HUES6 (cell line): ENCODE results near the gene CCNDBP1.
A peak's percentile ranks its signal among the peaks of the same experiment; 100 is the strongest.
"Not testable (repeated sequence)": the region's sequence is repeated elsewhere in the genome, so short reads cannot be mapped to it uniquely, and the experiment has no call there.

Experiments
- H3K27ac ChIP-seq: 2 replicates; pipeline ENCODE4 v1.7.0; 2013; ENCODE audit warnings: low read depth, mild to moderate bottlenecking, low read length, inconsistent platforms
- H3K27me3 ChIP-seq: 2 replicates; pipeline ENCODE4 v1.6.1; 2013; ENCODE audit warnings: low read length; ENCODE audit not compliant: control insufficient read depth, insufficient read depth
- H3K36me3 ChIP-seq: 2 replicates; pipeline ENCODE4 v1.6.1; 2013; ENCODE audit warnings: low read length; ENCODE audit not compliant: control insufficient read depth, insufficient read depth
- H3K4me1 ChIP-seq: 2 replicates; pipeline ENCODE4 v1.6.1; 2013; ENCODE audit warnings: low read length; ENCODE audit not compliant: control insufficient read depth, insufficient read depth
- H3K4me3 ChIP-seq: 2 replicates; pipeline ENCODE4 v1.5.1; 2013; ENCODE audit warnings: low read depth, low read length
- H3K9ac ChIP-seq: one replicate; pipeline ENCODE4 v1.6.1; 2013; ENCODE audit warnings: mild to moderate bottlenecking, low read length
- H3K9me3 ChIP-seq: 2 replicates; pipeline ENCODE4 v1.6.1; 2013; ENCODE audit warnings: low read depth, low read length; ENCODE audit not compliant: control insufficient read depth, insufficient read depth

Gene CCNDBP1

GRCh38 chr15:43169888-43170287 is 15.3 kb upstream of the CCNDBP1 start:
- Histone ChIP-seq H3K4me1 (no peaks in the 10 kb centered on the region), H3K36me3 (peaks cover 19% of the 10 kb centered on the region)

DNA sequence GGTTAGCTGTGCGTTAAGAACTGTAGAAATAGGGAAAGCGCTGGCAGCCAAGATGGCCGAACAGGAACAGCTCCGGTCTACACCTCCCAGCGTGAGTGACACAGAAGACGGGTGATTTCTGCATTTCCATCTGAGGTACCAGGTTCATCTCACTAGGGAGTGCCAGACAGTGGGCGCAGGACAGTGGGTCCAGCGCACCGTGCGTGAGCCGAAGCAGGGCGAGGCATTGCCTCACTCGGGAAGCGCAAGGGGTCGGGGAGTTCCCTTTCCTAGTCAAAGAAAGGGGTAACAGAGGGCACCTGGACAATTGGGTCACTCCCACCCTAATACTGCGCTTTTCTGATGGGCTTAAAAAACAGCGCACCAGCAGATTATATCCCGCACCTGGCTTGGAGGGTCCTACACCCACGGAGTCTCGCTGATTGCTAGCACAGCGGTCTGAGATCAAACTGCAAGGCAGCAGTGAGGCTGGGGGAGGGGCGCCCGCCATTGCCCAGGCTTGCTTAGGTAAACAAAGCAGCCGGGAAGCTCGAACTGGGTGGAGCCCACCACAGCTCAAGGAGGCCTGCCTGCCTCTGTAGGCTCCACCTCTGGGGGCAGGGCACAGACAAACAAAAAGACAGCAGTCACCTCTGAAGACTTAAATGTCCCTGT is 9.4 kb upstream of the CCNDBP1 start:
- Histone ChIP-seq H3K9me3 (peaks cover 11% of the 10 kb centered on the region), H3K4me3 (peak overlapping the region; percentile 51; the same call in 1 of the 2 replicates), H3K27ac (peak overlapping the region; percentile 43; the same call in 1 of the 2 replicates), H3K36me3 (peaks cover 17% of the 10 kb centered on the region), H3K9ac (peak overlapping the region; percentile 77)
- not testable (repeated sequence) for H3K4me1 ChIP-seq, H3K27me3 ChIP-seq

More at GRCh38 chr15:43169888-43170287, 15.3 kb upstream of the CCNDBP1 start:
- Histone ChIP-seq H3K4me3 (no peak overlapping the region), H3K27ac (no peak overlapping the region), H3K27me3 (no peaks in the 10 kb centered on the region), H3K9me3 (0 out of 2 replicates have a peak, but pooled peaks cover 3% of the 10 kb centered on the region), H3K9ac (no peak overlapping the region)

GRCh38 chr15:43177147-43177546 is 8.1 kb upstream of the CCNDBP1 start:
- H3K27me3 ChIP-seq, H3K9ac ChIP-seq, H3K27ac ChIP-seq, H3K4me1 ChIP-seq, H3K4me3 ChIP-seq: not testable (repeated sequence)
- peaks cover 17% of the 10 kb centered on the region for H3K36me3 ChIP-seq
- H3K9me3 ChIP-seq: peaks cover 11% of the 10 kb centered on the region

GRCh38 chr15:43183270-43183669 is 1.9 kb upstream of the CCNDBP1 start:
- H3K9me3 ChIP-seq: no peaks in the 10 kb centered on the region
- H3K36me3 ChIP-seq: no peaks in the 10 kb centered on the region
- H3K9ac ChIP-seq: no peak overlapping the region
- no peak overlapping the region for H3K27ac ChIP-seq
- no peak overlapping the region for H3K4me3 ChIP-seq
- H3K4me1 ChIP-seq: peaks cover 7% of the 10 kb centered on the region
- H3K27me3 ChIP-seq: no peaks in the 10 kb centered on the region

GRCh38 chr15:43184407-43185124 is 637 bp upstream of the CCNDBP1 start:
- peak overlapping the region; percentile 84 for H3K4me3 ChIP-seq
- H3K4me1 ChIP-seq: peaks cover 7% of the 10 kb centered on the region
- peaks cover 6% of the 10 kb centered on the region for H3K36me3 ChIP-seq
- no peak overlapping the region for H3K9ac ChIP-seq
- no peaks in the 10 kb centered on the region for H3K9me3 ChIP-seq
- no peak overlapping the region for H3K27ac ChIP-seq
- no peaks in the 10 kb centered on the region for H3K27me3 ChIP-seq

DNA sequence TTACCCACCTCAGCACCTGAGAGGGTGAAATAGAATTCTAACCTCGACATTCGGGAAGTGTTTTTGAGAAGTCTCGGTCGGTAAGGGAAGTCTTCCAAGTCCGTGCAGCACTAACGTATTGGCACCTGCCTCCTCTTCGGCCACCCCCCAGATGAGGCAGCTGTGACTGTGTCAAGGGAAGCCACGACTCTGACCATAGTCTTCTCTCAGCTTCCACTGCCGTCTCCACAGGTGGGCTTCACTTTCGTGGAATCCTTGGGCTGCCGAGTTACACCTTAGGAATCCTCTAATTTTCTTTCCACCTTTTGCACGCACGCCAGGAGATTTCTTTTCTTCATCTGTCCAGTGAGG is 775 bp downstream of the CCNDBP1 start:
- Histone ChIP-seq H3K9ac (peak overlapping the region; percentile 80), H3K9me3 (no peaks in the 10 kb centered on the region), H3K36me3 (peaks cover 20% of the 10 kb centered on the region), H3K4me3 (peak overlapping the region; percentile 84), H3K27ac (no peak overlapping the region), H3K27me3 (no peaks in the 10 kb centered on the region), H3K4me1 (peaks cover 7% of the 10 kb centered on the region)

GRCh38 chr15:43187544-43188155 is 2.4 kb downstream of the CCNDBP1 start:
- Histone ChIP-seq H3K27ac (no peak overlapping the region), H3K4me1 (peaks cover 7% of the 10 kb centered on the region), H3K9me3 (no peaks in the 10 kb centered on the region), H3K36me3 (peaks cover 37% of the 10 kb centered on the region), H3K27me3 (no peaks in the 10 kb centered on the region), H3K4me3 (no peak overlapping the region), H3K9ac (no peak overlapping the region)

- Histone ChIP-seq H3K4me1 (peaks cover 7% of the 10 kb centered on the region), H3K27ac (no peak overlapping the region), H3K4me3 (no peak overlapping the region), H3K27me3 (no peaks in the 10 kb centered on the region), H3K9me3 (no peaks in the 10 kb centered on the region), H3K36me3 (peaks cover 48% of the 10 kb centered on the region), H3K9ac (no peak overlapping the region)
Measured at GRCh38 chr15:43189296-43189695, 4.1 kb downstream of the CCNDBP1 start.

DNA sequence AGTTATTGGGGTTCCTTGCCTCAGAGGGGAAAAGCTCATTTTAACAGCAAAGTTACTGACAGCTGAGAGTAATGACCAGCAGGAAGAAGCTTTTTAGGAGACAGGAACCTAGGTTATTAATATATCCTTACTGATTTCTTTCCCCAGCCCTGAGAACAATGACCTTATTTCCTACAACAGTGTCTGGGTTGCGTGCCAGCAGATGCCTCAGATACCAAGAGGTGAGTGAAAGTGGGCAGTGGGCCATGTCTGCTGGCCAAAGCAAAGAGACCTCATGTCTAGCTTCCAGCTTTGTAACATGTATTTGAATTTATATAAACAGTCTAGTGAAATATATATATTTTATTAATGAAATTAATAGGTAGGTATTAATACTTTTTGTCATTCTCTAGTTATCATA is 5.0 kb downstream of the CCNDBP1 start:
- no peak overlapping the region for H3K4me3 ChIP-seq
- peaks cover 57% of the 10 kb centered on the region for H3K36me3 ChIP-seq
- H3K27me3 ChIP-seq: no peaks in the 10 kb centered on the region

DNA sequence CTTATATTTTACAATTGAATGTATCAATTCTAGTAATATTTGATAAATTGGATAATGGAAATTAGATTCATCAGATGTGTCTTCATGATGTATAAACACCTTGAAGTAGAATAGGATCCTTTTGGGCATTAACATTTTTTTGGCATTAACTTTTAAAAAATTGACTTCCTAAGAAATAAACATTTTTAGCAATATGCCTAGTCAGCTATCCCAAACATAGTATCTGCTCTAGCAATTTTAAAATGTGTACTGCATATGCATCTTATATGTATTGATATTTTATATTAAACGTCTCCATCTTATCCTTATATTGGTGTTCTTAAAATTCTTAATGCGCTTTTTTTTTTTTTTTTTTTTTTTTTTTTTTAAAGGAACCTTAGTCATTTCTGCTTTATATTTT is 8.5 kb downstream of the CCNDBP1 start:
- Histone ChIP-seq H3K9me3 (peaks cover 2% of the 10 kb centered on the region), H3K27ac (no peak overlapping the region), H3K36me3 (peaks cover 74% of the 10 kb centered on the region), H3K4me3 (no peak overlapping the region), H3K9ac (no peak overlapping the region), H3K4me1 (no peaks in the 10 kb centered on the region), H3K27me3 (no peaks in the 10 kb centered on the region)

More for the DNA sequence above, 5.0 kb downstream of the CCNDBP1 start:
- no peaks in the 10 kb centered on the region for H3K4me1 ChIP-seq
- H3K27ac ChIP-seq: no peak overlapping the region
- no peaks in the 10 kb centered on the region for H3K9me3 ChIP-seq
- no peak overlapping the region for H3K9ac ChIP-seq

DNA sequence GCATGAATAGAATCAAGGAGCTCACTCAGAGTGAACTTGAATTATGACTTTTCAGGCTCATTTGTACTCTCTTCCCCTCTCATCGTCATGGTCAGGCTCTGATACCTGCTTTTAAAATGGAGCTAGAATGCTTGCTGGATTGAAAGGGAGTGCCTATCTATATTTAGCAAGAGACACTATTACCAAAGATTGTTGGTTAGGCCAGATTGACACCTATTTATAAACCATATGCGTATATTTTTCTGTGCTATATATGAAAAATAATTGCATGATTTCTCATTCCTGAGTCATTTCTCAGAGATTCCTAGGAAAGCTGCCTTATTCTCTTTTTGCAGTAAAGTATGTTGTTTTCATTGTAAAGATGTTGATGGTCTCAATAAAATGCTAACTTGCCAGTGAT is 9.6 kb downstream of the CCNDBP1 start:
- no peak overlapping the region for H3K9ac ChIP-seq
- H3K27ac ChIP-seq: no peak overlapping the region
- H3K27me3 ChIP-seq: no peaks in the 10 kb centered on the region
- peaks cover 6% of the 10 kb centered on the region for H3K9me3 ChIP-seq
- peaks cover 65% of the 10 kb centered on the region for H3K36me3 ChIP-seq
- no peaks in the 10 kb centered on the region for H3K4me1 ChIP-seq
- H3K4me3 ChIP-seq: no peak overlapping the region
